ENCODE measurements around the gene SEC14L3. TPM values are rescaled to one million over a fixed set of nuclear protein-coding genes. Genes with fewer than 3 reads are reported as not detected.
A peak's percentile ranks its signal among the peaks of the same experiment; 100 is the strongest.

Gene SEC14L3
- total RNA-seq, 6 experiments from 2014 or later: 0.31 to 1.1 (median 0.55) TPM; not detected in 2

DNA sequence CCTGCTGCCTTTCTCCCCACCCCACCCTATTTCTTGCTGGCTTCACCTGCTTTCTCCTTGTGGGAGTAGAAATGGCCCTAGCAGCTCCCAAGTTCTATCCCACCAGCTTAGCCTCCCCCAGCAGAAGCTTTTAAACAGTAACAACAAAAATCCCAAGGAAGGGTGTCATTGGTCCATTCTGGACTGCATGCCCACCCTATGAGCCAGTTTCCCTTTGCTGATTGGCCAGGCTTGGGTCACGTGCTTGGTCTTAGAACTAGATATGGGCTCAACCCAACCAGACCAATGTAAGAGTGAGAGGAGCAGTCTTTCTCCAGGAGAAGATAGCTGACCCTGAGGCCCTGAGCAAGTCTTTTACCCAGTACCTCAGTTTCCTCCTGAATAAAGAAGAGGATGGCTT, 43.9 kb downstream of the SEC14L3 start:
- Histone ChIP-seq H3K27ac (no peak overlapping the region), H3K9me3 (no peaks in the 10 kb centered on the region), H3K36me3 (no peaks in the 10 kb centered on the region), H3K27me3 (no peaks in the 10 kb centered on the region), H3K4me3 (no peak overlapping the region), H3K4me1 (peaks cover 0 to 38% (median 8%) of the 10 kb centered on the region in 4 donors)
- DNase-seq (peak in 1 of 3 donors; percentile 12), ATAC-seq (no peak)
- intact Hi-C loops (cut with DNase I): loop anchor here in 1 of 2 donors (2.0 kb wide), 1 partner anchor 37 kb away; no protein-coding TSS in a partner anchor
- TF ChIP-seq POLR2A (IDR thresholded peaks at IDR 0.05): no peak
- TF ChIP-seq, protein P1, sequence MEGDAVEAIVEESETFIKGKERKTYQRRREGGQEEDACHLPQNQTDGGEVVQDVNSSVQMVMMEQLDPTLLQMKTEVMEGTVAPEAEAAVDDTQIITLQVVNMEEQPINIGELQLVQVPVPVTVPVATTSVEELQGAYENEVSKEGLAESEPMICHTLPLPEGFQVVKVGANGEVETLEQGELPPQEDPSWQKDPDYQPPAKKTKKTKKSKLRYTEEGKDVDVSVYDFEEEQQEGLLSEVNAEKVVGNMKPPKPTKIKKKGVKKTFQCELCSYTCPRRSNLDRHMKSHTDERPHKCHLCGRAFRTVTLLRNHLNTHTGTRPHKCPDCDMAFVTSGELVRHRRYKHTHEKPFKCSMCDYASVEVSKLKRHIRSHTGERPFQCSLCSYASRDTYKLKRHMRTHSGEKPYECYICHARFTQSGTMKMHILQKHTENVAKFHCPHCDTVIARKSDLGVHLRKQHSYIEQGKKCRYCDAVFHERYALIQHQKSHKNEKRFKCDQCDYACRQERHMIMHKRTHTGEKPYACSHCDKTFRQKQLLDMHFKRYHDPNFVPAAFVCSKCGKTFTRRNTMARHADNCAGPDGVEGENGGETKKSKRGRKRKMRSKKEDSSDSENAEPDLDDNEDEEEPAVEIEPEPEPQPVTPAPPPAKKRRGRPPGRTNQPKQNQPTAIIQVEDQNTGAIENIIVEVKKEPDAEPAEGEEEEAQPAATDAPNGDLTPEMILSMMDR (IDR thresholded peaks at IDR 0.05): no peak
- 100% methylated on average over 1 of the region's 1 CpG for WGBS (ENCODE audit: insufficient coverage, low coverage, low lambda C conversion rate, missing lambda C conversion rate)

DNA sequence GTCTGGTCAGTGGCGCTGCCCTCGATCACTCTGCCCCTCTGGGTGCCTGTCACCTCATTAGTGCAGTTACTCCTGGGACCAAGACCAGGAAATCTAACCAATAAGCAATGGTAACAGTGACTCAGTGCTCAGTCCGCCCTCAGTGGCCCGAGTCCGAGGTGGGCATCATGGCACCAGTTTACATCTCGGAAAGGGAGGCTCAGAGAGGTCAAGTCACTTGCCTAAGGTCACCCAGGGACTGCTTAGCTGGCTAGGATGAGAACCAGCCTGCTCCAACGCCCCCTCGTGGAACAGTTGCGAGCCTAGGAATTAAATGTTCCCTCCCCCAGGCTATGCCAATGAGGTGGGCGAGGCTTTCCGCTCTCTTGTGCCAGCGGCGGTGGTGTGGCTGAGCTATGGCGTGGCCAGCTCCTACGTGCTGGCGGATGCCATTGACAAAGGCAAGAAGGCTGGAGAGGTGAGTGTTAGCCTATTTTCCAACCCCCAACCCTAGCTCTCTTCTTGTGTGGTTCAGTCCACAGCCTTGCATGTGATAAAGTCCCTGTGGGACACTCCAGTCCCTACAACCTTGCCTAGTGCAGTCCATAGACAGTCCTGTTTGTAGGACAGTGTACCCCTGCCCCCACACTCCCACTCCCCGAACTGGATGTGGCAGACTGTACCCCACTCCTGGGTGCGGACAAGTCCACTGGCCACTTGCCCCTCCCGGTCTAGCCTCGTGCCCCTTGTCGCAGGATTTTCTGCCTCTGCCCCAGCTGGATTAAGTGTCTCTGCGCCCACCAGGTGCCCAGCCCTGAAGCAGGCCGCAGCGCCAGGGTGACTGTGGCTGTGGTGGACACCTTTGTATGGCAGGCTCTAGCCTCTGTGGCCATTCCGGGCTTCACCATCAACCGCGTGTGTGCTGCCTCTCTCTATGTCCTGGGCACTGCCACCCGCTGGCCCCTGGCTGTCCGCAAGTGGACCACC, 45.1 kb downstream of the SEC14L3 start:
- peak overlapping the region; percentile 51 to 64 (median 59) for H3K4me3 ChIP-seq
- peak; percentile 15 to 39 (median 32) for ATAC-seq

DNA sequence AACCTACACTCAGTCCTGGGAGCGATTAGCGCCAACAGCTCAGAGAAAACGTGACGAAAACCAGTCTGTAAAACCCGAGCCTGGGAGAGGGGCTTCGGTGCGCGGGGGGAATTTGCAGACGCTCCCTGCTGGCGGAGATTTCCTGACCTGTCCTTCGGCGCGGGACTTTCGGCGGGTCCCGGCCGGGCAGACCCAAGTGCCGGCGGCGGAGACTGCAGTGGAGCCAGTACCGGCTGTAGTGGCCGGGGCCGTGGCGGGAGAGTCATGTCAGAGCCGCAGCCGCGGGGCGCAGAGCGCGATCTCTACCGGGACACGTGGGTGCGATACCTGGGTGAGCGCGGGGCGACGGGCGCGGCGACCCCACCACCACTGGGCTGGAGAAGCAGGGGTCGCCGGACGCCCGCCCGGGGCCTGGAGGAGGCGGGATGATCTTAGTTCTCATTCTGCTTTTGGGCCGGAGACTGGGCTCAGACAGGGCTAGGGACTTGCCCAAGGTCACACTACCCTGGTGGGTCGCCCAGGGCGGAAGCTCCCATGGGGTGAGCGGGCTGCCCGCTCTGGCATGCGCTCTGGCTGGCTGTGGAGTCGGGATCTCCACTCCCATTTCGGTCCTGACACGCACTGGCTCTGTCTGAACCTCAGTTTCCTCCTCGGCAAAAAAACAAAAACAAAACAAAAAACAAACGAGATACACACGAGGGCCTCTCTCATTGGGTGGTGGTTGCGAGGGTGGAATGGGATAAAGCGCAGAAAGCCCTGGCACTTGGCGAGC, 46.0 kb downstream of the SEC14L3 start, which contains the start of gene MTFP1:
Gene MTFP1 (plus strand): TSS at position 153 of the 772 bp plus-strand sequence. CDS start 112 bp downstream, at position 265.
- Histone ChIP-seq H3K36me3 (peaks cover 0 to 8% (median 0%) of the 10 kb centered on the region in 4 donors), H3K9me3 (no peaks in the 10 kb centered on the region), H3K4me3 (peak within 1 kb of the TSS; percentile 51 to 64 (median 59)), H3K27me3 (no peaks in the 10 kb centered on the region), H3K4me1 (peaks cover 0 to 49% (median 12%) of the 10 kb centered on the region in 4 donors), H3K27ac (peak within 1 kb of the TSS; percentile 90 to 98 (median 95))
- peak; percentile 45 for TF ChIP-seq POLR2A (IDR thresholded peaks at IDR 0.05)
- TF ChIP-seq, protein P1 (IDR thresholded peaks at IDR 0.05): no peak
- peak in 3 of 4 donors; percentile 1 to 7 (median 1) for ATAC-seq
- WGBS (ENCODE audit: insufficient coverage, low coverage, low lambda C conversion rate, missing lambda C conversion rate): 3% methylated on average over 30 of the region's 61 CpGs
- intact Hi-C loops (cut with DNase I): loop anchor here in 1 of 2 donors (2.0 kb wide), 1 partner anchor 35 kb away; no protein-coding TSS in a partner anchor
- peak; percentile 74 to 82 (median 77) for DNase-seq

More for the DNA sequence above, 45.1 kb downstream of the SEC14L3 start:
- 69% methylated on average over 5 of the region's 29 CpGs for WGBS (ENCODE audit: insufficient coverage, low coverage, low lambda C conversion rate, missing lambda C conversion rate)
- Histone ChIP-seq H3K27me3 (no peaks in the 10 kb centered on the region), H3K27ac (peak overlapping the region; percentile 90 to 98 (median 95)), H3K4me1 (peaks cover 0 to 40% (median 8%) of the 10 kb centered on the region in 4 donors), H3K36me3 (peaks cover 0 to 6% (median 0%) of the 10 kb centered on the region in 4 donors), H3K9me3 (no peaks in the 10 kb centered on the region)
- intact Hi-C loops (cut with DNase I): loop anchor here in 1 of 2 donors (2.0 kb wide), 1 partner anchor 36 kb away; no protein-coding TSS in a partner anchor
- TF ChIP-seq, protein P1 (IDR thresholded peaks at IDR 0.05): peak; percentile 71 to 79 (median 71)
- TF ChIP-seq POLR2A (IDR thresholded peaks at IDR 0.05): no peak
- peak; percentile 87 to 89 (median 88) for DNase-seq

DNA sequence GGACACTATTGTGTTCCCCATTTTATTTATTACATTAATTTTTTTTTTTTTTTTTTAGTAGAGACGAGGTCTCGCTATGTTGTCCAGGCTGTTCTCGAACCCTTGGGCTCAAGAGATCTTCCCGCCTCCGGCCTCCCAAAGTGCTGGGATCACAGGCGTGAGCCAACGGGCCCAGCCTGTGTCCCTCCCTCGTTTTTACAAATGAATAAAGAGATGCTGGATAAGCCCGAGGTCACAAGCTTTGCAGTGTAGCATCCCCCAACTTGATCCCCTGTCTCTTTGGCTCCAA, 46.5 kb downstream of the SEC14L3 start:
- DNase-seq (no peak), ATAC-seq (no peak)
- Histone ChIP-seq H3K9me3 (no peaks in the 10 kb centered on the region), H3K27ac (peak overlapping the region; percentile 90 to 98 (median 95)), H3K4me1 (peaks cover 0 to 54% (median 14%) of the 10 kb centered on the region in 4 donors), H3K27me3 (no peaks in the 10 kb centered on the region), H3K36me3 (peaks cover 0 to 10% (median 0%) of the 10 kb centered on the region in 4 donors), H3K4me3 (peak overlapping the region; percentile 51 to 64 (median 59))
- WGBS (ENCODE audit: insufficient coverage, low coverage, low lambda C conversion rate, missing lambda C conversion rate): 5% methylated on average over 9 of the region's 9 CpGs
- no peak for TF ChIP-seq POLR2A (IDR thresholded peaks at IDR 0.05)
- TF ChIP-seq, protein P1 (IDR thresholded peaks at IDR 0.05): no peak
- intact Hi-C loops (cut with DNase I): no loop called here

Data from right lobe of liver (tissue), 6 donors.